ENCODE data around the gene MT2A. TPM values are rescaled to one million over a fixed set of nuclear protein-coding genes. Genes with fewer than 3 reads are reported as not detected.

The MT2A gene
- total RNA-seq, 1 experiment from 2014 or later, result 673 TPM

- TF ChIP-seq TCF7L2 (IDR thresholded peaks at IDR 0.05; ENCODE audit: low read depth, low read length) (no peak), REST (IDR thresholded peaks at IDR 0.05; ENCODE audit: insufficient read depth in 1 of 2, low read depth in 2 of 2, low read length in 1 of 2) (no peak), POLR2AphosphoS5 (IDR thresholded peaks at IDR 0.05; ENCODE audit: low read depth, low read length) (no peak), CTCF (IDR thresholded peaks at IDR 0.05) (no peak), SIN3A (IDR thresholded peaks at IDR 0.05; ENCODE audit: borderline replicate concordance, insufficient read depth, low read depth, low read length) (no peak)
- intact Hi-C loops (cut with micrococcal nuclease; ENCODE audit: unreplicated experiment) (loop anchor here (5.0 kb wide), 1 partner anchor 97 kb away; no protein-coding TSS in a partner anchor), in situ Hi-C loops (cut with HindIII; ENCODE audit: low pct_unique_long_range_greater_than_20kb, low sequenced_read_pairs) (no loop called here)
- DNase-seq (ENCODE audit: low read depth, low spot score) (no peak), ATAC-seq (no peak)
- ChIA-PET CTCF (no interaction called here), POLR2A (interaction anchor here (1.5 kb wide), 1 partner anchor 12 kb away, joined by 3 read pairs; no protein-coding TSS in a partner anchor)
- Histone ChIP-seq H3K4me3 (ENCODE audit: low read depth in 2 of 2, low read length in 2 of 2) (no peak overlapping the region), H3K9me3 (ENCODE audit: control insufficient read depth, insufficient read depth, low read depth, low read length) (no peaks in the 10 kb centered on the region), H3K36me3 (ENCODE audit: control insufficient read depth, insufficient read depth, low read length) (peaks cover 3% of the 10 kb centered on the region; the same call in 1 of the 2 replicates), H3K4me1 (ENCODE audit: control insufficient read depth, insufficient read depth, low read length) (peaks cover 38% of the 10 kb centered on the region), H3K27me3 (ENCODE audit: control insufficient read depth, insufficient read depth, low read length) (no peaks in the 10 kb centered on the region), H3K27ac (ENCODE audit: low read length) (peak overlapping the region; percentile 95)
- BruUV-seq (replicated peaks), result no TSS peak
Measured at GRCh38 chr16:56605475-56605874, 2.9 kb upstream of the MT2A start.

DNA sequence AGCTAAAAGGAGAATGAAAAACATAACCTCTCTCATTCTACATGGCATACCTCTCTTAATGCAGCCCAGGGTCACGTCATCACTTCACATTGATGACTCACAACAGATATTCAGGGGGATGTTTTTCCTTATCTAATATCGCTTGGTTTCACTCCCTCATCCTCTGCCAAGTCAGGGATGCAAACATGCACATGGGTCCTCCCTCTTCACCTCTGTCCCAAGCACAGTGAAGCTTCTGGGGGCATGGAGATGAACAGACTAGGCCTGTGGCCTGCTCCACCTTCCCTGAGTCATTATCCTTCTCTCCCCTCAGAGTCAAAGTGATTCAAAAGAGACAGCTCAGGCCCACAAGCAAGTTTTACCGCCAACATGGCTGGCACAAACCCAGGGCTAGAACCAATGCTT lies 2.3 kb upstream of the MT2A start:
- H3K36me3 ChIP-seq (ENCODE audit: control insufficient read depth, insufficient read depth, low read length), result peaks cover 3% of the 10 kb centered on the region; the same call in 1 of the 2 replicates
- peaks cover 44% of the 10 kb centered on the region for H3K4me1 ChIP-seq (ENCODE audit: control insufficient read depth, insufficient read depth, low read length)
- peak overlapping the region; percentile 95 for H3K27ac ChIP-seq (ENCODE audit: low read length)
- ChIA-PET CTCF (no interaction called here), POLR2A (interaction anchor here (1.5 kb wide), 1 partner anchor 12 kb away, joined by 3 read pairs; no protein-coding TSS in a partner anchor)
- no TSS peak for BruUV-seq (replicated peaks)
- H3K9me3 ChIP-seq (ENCODE audit: control insufficient read depth, insufficient read depth, low read depth, low read length), result no peaks in the 10 kb centered on the region
- no peak for ATAC-seq
- H3K4me3 ChIP-seq (ENCODE audit: low read depth in 2 of 2, low read length in 2 of 2), result no peak overlapping the region; a peak in 1 of 4 replicates
- DNase-seq (ENCODE audit: low read depth, low spot score), result no peak
- no peaks in the 10 kb centered on the region for H3K27me3 ChIP-seq (ENCODE audit: control insufficient read depth, insufficient read depth, low read length)
- TF ChIP-seq TCF7L2 (IDR thresholded peaks at IDR 0.05; ENCODE audit: low read depth, low read length) (no peak), SIN3A (IDR thresholded peaks at IDR 0.05; ENCODE audit: borderline replicate concordance, insufficient read depth, low read depth, low read length) (no peak), CTCF (IDR thresholded peaks at IDR 0.05) (no peak), REST (IDR thresholded peaks at IDR 0.05; ENCODE audit: insufficient read depth in 1 of 2, low read depth in 2 of 2, low read length in 1 of 2) (no peak), POLR2AphosphoS5 (IDR thresholded peaks at IDR 0.05; ENCODE audit: low read depth, low read length) (no peak)
- intact Hi-C loops (cut with micrococcal nuclease; ENCODE audit: unreplicated experiment) (loop anchor here (5.0 kb wide), 1 partner anchor 96 kb away; no protein-coding TSS in a partner anchor), in situ Hi-C loops (cut with HindIII; ENCODE audit: low pct_unique_long_range_greater_than_20kb, low sequenced_read_pairs) (no loop called here)
